ENCODE data around the gene C1orf21.

Gene C1orf21

GRCh38 chr1:184559117-184559713 is 172.4 kb downstream of the C1orf21 start:
- no peak for DNase-seq (ENCODE audit: low read depth)

GRCh38 chr1:184562806-184563205 is 176.0 kb downstream of the C1orf21 start:
- no peak for DNase-seq (ENCODE audit: low read depth)

DNA sequence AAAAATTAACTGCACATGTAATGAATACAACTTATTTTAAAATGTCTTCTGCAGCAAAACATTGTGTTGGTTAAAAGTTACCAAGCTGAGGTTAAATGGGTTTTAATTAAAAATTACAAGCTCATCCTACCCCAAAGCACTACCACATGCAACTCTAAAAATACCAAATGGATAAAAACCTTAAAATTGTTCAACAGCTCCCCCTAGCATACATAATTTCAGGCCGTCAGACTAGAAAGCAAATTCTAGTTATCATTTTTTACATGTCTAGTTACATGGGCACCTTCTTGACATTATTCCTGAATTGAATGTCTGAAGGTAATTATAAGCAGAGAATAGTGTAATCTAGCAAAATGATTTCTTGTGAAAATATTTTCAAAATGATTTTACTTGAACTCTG is 176.5 kb downstream of the C1orf21 start:
- peak; percentile 26 for DNase-seq (ENCODE audit: low read depth)

DNA sequence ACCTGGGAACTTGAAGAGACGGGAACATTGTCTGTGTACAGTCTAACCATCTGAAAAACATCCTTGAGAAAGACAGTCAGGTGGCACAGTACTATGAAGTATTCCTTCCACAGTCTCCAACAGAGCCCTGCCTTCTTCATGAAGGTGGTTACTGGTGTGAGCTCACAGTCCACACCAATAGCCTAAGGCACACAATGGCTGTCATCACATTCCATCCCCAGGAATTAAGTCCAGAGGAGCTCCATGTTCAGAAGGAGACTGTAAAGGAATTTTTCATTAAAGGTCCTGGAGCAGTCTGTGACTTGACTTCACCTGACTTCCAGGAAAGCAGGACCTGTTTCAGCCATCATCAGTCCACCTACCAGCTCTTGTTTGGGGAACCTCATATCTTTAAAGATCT is 180.2 kb downstream of the C1orf21 start:
- no peak for DNase-seq (ENCODE audit: low read depth)

DNA sequence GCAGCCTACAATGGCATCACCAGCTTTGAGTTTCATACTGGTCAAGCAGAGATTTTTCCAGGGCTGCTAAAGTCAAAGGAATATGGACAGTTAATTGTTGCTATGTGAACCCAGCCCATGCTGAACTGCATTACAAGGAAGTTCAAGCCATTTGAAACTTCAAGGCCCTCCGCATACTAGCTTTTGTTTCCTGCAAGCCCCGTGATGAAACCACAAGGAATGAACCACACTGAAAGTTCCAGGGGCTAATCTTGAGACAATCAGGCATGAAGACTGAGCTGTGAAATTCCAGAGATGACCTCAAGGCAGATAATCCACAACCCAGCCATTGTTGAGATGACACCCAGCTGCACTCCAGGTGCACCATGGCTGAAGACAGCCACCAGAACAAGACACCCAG is 180.8 kb downstream of the C1orf21 start:
- DNase-seq (ENCODE audit: low read depth) = no peak

DNA sequence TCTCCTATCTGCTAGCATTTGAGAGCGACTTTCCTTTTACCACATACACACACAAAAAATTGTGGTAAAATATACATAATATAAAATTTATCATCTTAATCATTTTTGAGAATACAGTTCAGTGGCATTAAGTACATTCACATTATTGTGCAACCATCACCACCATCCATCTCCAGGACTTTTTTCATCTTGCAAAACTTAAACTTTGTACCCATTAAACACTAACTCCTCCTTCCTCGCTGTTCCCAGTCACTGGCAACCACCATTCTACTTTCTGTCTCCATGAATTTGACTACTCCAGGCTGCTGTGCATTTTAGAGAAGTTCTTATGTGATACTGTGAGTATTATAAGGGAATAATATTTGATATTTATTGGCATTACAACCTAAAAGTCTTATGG is 181.3 kb downstream of the C1orf21 start:
- no peak for DNase-seq (ENCODE audit: low read depth)

- no peak for DNase-seq (ENCODE audit: low read depth)
Observed at GRCh38 chr1:184569106-184569505, 182.3 kb downstream of the C1orf21 start.

- no peak for DNase-seq (ENCODE audit: low read depth)
Observed at GRCh38 chr1:184574588-184574987, 187.8 kb downstream of the C1orf21 start.

DNA sequence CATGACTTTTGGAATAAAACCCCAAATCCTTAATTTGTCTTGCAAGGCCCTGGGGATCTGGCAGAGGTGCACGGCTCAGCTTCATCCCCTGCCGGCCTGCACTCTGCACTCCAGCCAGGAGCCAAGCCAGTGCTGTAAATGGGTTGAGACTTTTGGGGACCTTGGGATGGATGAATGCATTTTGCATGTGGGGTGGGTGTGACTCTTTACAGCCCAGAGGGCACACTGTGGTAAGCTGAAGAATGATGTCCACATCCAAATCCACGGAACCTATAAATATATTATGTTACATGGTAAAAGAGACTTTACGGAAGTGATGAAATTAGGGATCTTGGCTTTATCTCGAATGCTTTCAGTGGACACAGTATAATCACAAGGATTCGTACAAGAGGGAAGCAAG is 190.0 kb downstream of the C1orf21 start:
- no peak for DNase-seq (ENCODE audit: low read depth)

GRCh38 chr1:184577319-184577718 is 190.5 kb downstream of the C1orf21 start:
- peak; percentile 14 for DNase-seq (ENCODE audit: low read depth)

DNA sequence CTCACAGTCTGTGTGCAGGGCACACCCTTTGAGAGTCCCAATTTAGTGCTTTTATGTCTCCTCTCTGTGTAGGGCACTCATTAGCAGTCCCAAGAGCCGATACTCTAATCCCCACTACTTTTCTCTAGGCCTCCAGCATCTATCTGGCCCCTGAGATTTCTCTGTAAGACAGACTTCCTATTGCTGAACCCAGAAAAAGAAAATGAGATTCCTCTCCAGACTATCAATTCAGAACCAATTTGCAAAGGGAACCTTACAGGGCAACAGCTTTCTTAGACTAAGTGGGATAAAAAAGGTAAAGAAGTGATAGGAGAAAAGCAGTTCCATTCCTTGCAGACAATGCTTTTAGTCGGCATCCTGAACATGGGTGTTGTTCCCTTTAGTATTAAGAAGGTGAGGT is 195.6 kb downstream of the C1orf21 start:
- no peak for DNase-seq (ENCODE audit: low read depth)

DNA sequence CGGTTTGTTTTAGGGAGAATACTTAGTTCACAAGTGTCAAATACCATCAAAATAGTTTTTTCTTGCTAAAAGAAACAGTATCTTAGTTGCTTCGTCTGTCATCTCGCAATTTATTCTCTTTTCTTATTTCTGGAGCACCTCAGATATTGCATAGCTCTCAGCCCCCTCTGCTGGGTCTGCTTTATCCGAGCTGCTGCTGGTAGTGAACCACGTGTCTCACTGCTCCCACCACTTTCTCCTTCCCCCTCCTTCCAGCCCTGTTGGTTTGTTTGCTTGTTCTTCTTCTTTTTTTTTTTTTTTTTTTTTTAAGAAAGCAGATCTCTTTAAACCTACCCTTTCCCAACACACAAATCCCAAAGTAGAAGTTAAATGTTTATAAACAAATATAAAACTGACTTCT is 197.0 kb downstream of the C1orf21 start:
- no peak for DNase-seq (ENCODE audit: low read depth)

DNA sequence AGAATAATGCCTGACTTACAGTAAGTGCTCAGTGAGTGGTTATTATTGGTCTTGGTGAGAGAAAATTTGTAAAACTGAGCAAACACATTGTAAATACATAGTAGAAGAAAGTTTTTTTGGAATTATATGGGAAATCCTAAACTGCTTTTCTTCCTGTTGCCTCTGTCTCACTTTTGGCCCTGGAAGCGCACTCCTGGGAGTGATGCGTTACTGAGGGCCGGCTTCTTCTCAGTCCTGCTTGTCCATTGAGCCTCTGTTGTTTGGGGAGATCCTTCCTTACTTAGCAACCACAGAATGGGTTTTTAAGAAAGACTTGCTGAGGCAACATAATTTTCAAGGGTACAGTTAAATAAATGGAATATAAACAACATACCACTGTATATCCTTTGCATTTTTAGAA is 201.9 kb downstream of the C1orf21 start:
- DNase-seq (ENCODE audit: low read depth) = no peak

- no peak for DNase-seq (ENCODE audit: low read depth)
Observed at GRCh38 chr1:184590163-184590750, 203.4 kb downstream of the C1orf21 start.

- DNase-seq (ENCODE audit: low read depth) = no peak
Observed at GRCh38 chr1:184593597-184593996, 206.8 kb downstream of the C1orf21 start.

GRCh38 chr1:184595596-184595995 is 208.8 kb downstream of the C1orf21 start:
- peak; percentile 6 for DNase-seq (ENCODE audit: low read depth)

GRCh38 chr1:184596950-184597645 is 210.3 kb downstream of the C1orf21 start:
- no peak for DNase-seq (ENCODE audit: low read depth)

DNA sequence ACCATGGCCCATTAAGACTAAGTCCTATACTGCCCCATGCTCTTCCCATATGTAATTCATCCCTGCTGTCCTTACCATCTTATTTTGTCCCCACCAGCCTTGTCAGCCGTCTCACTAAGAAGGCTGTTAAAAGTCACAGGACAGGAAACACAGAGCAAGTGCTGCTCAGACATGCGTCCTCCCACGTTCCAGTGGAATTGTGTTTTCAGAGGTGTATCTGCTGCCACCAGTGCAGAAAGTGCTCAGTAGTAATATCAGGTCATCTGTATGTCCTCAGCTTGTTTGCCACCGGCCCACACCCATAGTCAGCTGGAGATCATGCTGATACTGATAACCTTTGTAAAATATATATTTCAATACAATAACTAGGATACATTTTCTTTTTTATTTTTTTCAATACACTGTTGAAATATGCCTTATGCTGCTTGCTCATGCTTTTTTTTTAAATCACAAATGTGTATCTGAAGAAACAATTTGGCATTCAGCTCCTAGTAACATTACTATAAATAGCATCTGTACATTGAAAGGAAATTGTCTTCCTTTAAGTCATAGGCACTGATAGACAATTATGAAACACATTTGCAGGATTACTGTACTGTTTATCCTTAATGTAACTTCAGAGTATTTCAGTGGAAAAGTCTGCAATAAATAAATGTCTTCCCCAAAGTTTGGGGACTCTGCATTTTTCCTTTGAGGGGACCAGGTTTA is 211.0 kb downstream of the C1orf21 start:
- no peak for DNase-seq (ENCODE audit: low read depth)

DNA sequence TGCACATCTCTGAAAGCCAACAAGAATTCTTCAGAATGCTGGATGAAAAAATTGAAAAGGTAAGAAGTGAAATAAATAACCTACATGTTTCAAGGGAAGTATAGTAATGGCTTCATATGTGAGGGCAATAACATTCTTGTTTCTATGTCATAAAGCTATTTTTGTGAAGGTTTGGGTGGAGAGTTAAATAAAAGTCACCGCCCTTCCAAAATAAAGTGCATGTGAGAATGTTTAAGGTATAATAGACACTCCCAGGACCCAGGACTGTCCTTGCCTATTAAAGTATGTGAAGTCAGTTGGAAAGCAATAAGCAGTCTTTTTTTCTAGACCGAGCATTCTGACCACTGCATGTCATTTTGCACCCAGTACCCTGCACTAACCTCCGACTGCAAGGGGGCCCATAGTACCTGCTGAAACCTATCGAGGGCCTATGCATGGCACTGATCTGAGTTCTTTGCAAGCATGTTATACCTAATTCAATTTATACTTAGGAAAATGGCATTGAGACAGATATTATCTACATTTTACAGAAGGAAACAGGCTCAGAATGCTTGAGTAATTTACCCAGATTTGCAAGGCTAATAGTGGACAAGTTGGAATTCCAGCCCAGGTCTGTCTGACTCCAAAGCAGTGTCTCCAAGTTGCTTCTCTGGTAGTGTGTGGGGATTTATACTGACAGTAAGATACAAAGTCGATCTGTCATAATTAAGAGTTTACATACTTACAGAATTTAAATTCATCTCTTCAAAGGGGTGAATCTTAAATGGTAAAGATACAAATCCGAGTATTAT is 211.8 kb downstream of the C1orf21 start:
- DNase-seq (ENCODE audit: low read depth) = no peak

- DNase-seq (ENCODE audit: low read depth) = no peak
Observed at GRCh38 chr1:184604152-184604900, 217.5 kb downstream of the C1orf21 start.

GRCh38 chr1:184605941-184606340 is 219.1 kb downstream of the C1orf21 start:
- DNase-seq (ENCODE audit: low read depth) = no peak
